ENCODE results near the gene NOTCH2. TPM values are rescaled to one million over a fixed set of nuclear protein-coding genes. Genes with fewer than 3 reads are reported as not detected.

The NOTCH2 gene
- total and polyA plus RNA-seq, 9 of the 15 experiments (the other 6 are each of a cell fraction or from before 2014, with no cell fraction given), result 0.04 to 1.2 (median 0.28) TPM; not detected in 1

DNA sequence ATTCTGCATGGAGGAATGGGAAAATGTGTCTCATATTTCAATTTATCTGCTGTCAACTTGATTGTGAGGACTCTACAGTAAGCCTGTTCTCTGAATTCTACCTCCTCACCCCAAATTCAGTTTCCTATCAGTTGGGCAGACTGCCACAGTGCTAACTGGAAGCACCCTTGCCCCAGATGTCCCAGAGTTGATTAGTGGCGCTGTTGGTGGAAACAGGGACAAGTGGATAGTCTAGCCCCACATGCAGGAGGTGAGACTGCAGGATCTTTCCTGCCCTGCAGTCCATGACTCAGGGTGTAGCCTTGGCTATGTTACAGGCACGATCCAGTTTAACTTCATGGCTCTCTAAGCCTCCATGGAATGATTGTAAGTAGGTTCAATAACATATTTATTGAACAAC lies 195.3 kb downstream of the NOTCH2 start (continued):
- TF ChIP-seq, protein P1, sequence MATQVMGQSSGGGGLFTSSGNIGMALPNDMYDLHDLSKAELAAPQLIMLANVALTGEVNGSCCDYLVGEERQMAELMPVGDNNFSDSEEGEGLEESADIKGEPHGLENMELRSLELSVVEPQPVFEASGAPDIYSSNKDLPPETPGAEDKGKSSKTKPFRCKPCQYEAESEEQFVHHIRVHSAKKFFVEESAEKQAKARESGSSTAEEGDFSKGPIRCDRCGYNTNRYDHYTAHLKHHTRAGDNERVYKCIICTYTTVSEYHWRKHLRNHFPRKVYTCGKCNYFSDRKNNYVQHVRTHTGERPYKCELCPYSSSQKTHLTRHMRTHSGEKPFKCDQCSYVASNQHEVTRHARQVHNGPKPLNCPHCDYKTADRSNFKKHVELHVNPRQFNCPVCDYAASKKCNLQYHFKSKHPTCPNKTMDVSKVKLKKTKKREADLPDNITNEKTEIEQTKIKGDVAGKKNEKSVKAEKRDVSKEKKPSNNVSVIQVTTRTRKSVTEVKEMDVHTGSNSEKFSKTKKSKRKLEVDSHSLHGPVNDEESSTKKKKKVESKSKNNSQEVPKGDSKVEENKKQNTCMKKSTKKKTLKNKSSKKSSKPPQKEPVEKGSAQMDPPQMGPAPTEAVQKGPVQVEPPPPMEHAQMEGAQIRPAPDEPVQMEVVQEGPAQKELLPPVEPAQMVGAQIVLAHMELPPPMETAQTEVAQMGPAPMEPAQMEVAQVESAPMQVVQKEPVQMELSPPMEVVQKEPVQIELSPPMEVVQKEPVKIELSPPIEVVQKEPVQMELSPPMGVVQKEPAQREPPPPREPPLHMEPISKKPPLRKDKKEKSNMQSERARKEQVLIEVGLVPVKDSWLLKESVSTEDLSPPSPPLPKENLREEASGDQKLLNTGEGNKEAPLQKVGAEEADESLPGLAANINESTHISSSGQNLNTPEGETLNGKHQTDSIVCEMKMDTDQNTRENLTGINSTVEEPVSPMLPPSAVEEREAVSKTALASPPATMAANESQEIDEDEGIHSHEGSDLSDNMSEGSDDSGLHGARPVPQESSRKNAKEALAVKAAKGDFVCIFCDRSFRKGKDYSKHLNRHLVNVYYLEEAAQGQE (IDR thresholded peaks at IDR 0.05; ENCODE audit: borderline replicate concordance), result peak; percentile 49
- TF ChIP-seq, protein P1 (CRISPR knock-in tag; IDR thresholded peaks at IDR 0.05; ENCODE audit: low read depth), result no peak
- TF ChIP-seq, protein P2, sequence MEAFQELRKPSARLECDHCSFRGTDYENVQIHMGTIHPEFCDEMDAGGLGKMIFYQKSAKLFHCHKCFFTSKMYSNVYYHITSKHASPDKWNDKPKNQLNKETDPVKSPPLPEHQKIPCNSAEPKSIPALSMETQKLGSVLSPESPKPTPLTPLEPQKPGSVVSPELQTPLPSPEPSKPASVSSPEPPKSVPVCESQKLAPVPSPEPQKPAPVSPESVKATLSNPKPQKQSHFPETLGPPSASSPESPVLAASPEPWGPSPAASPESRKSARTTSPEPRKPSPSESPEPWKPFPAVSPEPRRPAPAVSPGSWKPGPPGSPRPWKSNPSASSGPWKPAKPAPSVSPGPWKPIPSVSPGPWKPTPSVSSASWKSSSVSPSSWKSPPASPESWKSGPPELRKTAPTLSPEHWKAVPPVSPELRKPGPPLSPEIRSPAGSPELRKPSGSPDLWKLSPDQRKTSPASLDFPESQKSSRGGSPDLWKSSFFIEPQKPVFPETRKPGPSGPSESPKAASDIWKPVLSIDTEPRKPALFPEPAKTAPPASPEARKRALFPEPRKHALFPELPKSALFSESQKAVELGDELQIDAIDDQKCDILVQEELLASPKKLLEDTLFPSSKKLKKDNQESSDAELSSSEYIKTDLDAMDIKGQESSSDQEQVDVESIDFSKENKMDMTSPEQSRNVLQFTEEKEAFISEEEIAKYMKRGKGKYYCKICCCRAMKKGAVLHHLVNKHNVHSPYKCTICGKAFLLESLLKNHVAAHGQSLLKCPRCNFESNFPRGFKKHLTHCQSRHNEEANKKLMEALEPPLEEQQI (IDR thresholded peaks at IDR 0.05), result 0 out of 2 replicates have a peak, but pooled peaks have one; percentile 24
- TF ChIP-seq BDP1 (IDR thresholded peaks at IDR 0.05; ENCODE audit: insufficient read depth, insufficient read length), result no peak
- TF ChIP-seq BHLHE40 (IDR thresholded peaks at IDR 0.05; ENCODE audit: low read length), result 0 out of 2 replicates have a peak, but pooled peaks have one; percentile 40
- TF ChIP-seq NCOR1 (IDR thresholded peaks at IDR 0.05), result peak; percentile 85
- peak in 1 of 2 experiments; percentile 19; a peak in 2 of 4 replicates for TF ChIP-seq RAD21 (CRISPR knock-in tag; conservative IDR thresholded peaks at IDR 0.05 in 1 of 2, IDR thresholded peaks at IDR 0.05 in 1 of 2)
- TF ChIP-seq HDAC3 (IDR thresholded peaks at IDR 0.05; ENCODE audit: borderline replicate concordance, partially characterized antibody), result peak; percentile 22
- TF ChIP-seq MYC (IDR thresholded peaks at IDR 0.05; ENCODE audit: low read depth, low read length), result 0 out of 2 replicates have a peak, but pooled peaks have one; percentile 20
- TF ChIP-seq MYC (CRISPR knock-in tag; IDR thresholded peaks at IDR 0.05; ENCODE audit: borderline replicate concordance, low read depth), result no peak
- TF ChIP-seq POLR3A (IDR thresholded peaks at IDR 0.05; ENCODE audit: borderline replicate concordance, extremely low read depth, insufficient read depth, insufficient read length), result no peak
- TF ChIP-seq, protein P3, sequence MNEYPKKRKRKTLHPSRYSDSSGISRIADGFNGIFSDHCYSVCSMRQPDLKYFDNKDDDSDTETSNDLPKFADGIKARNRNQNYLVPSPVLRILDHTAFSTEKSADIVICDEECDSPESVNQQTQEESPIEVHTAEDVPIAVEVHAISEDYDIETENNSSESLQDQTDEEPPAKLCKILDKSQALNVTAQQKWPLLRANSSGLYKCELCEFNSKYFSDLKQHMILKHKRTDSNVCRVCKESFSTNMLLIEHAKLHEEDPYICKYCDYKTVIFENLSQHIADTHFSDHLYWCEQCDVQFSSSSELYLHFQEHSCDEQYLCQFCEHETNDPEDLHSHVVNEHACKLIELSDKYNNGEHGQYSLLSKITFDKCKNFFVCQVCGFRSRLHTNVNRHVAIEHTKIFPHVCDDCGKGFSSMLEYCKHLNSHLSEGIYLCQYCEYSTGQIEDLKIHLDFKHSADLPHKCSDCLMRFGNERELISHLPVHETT (CRISPR knock-in tag; conservative IDR thresholded peaks at IDR 0.05 in 1 of 2, IDR thresholded peaks at IDR 0.05 in 1 of 2), result peak in 1 of 2 experiments; percentile 65; a peak in 1 of 4 replicates
- peak; percentile 52 for TF ChIP-seq TCF3 (CRISPR knock-in tag; IDR thresholded peaks at IDR 0.05)

Data from K562 (cell line).